NCI-H1092 treated with DMSO at 0.1 percent for 48 hours (cell line): ENCODE results near the gene LDB1.

Source experiments
- DNase-seq: peaks from one replicate; lab custom pipeline; 2025; lab: John Stamatoyannopoulos, UW

Gene LDB1, protein sequence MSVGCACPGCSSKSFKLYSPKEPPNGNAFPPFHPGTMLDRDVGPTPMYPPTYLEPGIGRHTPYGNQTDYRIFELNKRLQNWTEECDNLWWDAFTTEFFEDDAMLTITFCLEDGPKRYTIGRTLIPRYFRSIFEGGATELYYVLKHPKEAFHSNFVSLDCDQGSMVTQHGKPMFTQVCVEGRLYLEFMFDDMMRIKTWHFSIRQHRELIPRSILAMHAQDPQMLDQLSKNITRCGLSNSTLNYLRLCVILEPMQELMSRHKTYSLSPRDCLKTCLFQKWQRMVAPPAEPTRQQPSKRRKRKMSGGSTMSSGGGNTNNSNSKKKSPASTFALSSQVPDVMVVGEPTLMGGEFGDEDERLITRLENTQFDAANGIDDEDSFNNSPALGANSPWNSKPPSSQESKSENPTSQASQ

DNA sequence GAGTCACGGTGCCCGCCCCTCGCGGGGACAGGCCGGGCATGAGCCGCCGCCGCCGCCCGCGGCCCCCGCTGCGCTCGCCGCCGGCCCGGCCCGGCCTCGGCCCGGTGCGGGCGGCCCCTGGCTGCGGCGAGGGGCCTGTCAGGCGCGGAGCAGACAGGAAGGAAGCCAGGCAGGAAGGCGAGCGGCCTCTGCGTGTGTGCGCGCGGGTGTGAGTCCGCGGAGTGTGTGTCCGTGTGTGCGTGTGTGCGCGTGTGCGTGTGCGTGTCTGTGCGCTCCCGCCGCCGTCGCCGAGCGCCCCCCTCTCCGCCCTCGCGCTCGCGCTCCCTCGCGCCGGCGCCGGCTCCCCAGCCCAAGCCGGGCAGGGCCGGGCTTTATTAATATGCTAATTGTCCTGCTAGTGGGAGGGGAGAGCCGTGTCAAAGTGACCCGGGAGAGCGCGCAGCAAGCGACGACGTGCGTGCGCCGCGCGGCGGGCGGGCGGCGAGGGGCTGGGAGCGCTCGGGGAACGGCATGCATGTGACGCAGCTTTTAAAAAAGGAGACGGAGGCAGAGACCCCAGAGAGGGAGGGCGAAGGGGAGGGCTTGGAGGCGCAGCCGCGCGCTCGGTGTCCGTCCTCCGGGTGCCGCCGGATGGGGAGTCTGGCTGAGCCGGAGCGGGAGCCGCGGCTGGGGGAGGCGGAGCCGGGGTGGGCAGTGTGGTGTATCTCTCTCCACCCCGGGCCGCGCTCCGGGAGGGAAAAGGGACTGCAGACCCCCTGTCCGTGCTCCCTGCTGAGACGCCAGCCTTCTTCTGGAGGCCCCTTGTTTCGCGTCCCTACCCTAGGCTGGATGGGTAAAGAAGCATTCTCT, at the start of gene LDB1:
Gene LDB1 (minus strand): TSS at position 227 of the 849 bp plus-strand sequence. CDS start 258 bp downstream, outside the sequence.
- DNase-seq: peak; percentile 82

DNA sequence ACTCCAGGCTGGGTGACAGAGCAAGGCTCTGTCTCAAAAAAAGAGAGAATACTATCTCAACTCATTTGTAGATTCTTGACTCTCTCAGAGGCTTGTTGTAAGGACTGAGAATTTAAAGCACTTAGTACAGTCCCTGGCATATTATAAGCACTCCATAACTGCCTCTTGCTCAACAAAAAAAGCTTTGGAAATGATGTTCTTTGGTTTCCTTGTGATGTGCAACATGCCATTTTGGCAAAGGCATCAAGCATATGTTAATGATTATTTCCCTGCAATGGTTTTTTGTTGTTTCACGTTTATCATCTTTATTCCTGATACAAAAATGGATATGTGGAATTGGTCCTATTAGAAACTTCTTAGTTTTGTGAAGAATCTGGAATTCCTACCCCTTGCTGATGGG, 47.7 kb upstream of the LDB1 start:
- DNase-seq: no peak

DNA sequence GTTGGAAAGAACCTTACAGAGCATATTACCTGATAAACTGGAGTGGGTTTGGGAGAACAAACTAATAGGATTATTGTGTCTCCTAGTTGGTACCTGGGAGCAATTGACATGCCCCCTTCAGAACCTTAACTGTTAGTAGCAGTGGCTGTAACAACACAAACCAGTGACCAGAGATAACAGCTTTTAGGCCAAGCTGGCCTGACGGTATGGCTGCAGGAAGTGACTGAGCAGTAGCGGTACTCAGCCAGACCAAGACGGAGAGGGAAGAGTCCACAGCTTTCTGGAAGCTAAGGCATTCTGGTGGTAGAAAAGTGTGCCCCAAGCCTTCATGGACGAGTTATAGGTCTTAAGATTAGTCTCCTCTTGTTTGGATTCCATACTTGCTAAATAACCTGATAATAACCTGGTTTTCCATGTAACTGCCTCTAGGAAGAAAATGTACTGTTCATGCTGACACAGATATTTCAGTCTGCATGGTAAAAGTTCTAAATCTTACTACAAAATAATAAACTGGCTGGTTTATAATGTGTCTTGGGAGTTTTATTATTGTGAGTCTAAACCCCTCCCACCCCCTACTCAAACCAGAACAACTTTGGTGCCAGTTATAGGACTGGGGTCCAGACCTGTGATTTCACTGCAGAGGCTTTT, 43.3 kb upstream of the LDB1 start:
- no peak for DNase-seq

DNA sequence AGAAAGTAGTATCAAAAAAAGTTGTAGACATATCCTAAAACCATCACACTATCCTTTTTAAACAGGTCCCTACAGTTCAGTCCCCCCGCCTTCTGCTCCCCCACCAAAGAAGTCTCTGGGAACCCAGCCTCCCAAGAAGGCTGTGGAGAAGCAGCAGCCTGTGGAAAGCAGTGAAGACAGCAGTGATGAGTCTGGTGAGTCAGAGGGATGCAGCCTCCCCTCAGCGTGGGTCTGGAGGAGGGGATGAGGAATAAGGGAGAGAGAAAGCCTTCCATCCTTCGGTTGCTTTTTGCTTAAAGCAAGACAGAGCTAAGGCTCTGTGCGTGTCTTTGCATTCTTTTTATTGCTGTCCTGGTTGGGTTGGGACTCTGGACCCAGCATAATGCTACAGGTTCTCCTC, 39.7 kb upstream of the LDB1 start:
- DNase-seq: no peak

DNA sequence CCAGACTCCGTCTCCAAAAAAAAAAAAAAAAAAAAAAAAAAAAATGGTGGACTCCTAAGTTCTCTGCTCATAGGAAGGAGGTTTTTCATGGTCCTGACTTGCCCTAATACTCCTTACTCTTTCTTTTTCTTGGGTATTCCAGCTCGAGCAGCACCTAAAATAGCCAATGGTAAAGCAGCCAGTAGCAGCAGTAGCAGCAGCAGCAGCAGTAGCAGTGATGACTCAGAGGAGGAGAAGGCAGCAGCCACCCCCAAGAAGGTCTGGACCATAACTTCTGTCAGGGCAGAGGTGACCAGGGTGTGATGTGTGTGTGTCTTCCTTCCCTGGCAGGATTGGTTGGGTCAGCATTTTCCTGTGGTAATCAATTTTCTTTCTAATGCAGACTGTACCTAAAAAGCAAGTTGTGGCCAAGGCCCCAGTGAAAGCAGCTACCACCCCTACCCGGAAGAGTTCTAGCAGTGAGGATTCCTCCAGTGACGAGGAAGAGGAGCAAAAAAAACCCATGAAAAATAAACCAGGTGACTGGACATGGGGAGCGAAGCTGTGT, 39.0 kb upstream of the LDB1 start:
- no peak for DNase-seq

DNA sequence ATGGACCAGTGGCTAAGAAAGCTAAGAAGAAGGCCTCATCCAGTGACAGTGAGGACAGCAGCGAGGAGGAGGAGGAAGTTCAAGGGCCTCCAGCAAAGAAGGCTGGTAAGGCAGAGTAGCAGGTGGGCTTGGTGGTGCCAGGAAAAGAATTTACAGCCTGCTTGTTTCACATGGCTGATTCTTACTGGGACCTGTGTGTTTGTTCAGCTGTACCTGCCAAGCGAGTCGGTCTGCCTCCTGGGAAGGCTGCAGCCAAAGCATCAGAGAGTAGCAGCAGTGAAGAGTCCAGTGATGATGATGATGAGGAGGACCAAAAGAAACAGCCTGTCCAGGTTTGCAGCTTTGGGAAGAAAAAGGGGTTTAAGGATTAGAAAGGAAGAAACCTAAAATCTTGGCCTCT, 37.1 kb upstream of the LDB1 start:
- peak; percentile 68 for DNase-seq

DNA sequence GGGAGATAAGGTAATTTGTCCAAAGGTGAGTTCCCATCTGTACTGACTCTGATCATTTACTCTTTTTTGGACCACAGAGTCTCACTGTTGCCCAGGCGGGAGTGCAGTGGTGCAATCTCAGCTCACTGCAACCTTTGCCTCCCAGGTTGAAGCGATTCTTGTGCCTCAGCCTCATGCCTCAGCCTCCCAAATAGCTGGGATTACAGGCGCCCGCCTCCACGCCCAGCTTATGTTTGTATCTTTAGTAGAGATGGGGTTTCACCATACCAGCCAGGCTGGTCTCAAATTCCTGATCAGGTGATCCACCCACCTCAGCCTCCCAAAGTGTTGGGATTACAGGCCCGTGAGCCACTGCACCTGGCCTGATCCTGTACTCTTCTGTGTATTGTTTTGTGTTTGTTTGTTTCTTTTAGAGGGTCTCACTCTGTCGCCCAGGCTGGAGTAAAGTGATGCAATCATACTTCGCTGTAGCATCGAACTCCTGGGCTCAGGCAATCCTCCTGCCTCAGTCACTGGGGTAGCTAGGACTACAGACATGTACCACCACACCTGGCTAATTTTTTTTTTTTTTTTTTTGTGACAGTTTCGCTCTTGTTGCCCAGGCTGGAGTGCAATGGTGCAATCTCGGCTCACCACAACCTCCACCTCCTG, 34.4 kb upstream of the LDB1 start:
- no peak for DNase-seq

DNA sequence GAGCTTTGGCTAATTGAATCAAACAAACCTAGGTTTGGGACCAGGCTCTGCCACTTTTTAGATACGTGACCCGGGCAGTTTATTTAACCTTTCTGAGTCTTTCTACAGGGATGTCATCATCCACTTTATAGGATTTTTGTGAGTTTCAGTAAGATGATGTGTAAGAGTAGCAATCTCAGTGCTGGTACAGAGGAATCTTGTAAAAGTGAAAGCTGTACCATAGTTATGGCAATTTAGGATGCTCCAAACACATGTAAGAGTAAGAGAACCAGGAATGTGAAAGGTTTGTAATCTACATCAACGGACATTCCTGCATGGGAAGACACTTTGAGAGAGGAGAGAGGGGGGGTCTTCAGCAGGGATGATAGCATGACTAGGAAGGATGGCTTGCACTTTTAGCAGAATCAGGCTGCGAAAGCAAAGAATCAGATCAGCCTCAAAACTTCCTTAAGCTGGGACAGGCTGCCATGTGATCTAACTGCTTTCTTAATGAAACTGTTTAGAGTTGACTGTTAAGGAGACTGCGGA, 33.0 kb upstream of the LDB1 start:
- DNase-seq: no peak

DNA sequence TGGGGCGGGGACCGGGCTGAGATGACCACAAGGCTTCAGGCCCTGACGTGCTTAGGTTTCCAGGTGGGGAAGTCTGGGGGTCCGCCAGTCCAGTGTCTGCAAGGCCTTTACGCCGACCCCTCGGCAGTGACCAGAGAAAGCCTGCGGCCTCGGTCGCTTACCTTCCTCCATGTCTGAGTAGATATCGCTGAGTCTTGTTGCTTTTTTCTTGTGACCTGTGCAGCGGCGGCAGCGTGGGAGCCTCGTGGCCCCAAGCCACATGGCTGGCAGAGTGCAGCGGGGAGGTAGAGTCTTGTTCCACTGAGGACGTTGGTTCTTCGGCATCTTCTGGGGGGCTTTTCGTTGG, 32.4 kb upstream of the LDB1 start:
- DNase-seq: no peak

DNA sequence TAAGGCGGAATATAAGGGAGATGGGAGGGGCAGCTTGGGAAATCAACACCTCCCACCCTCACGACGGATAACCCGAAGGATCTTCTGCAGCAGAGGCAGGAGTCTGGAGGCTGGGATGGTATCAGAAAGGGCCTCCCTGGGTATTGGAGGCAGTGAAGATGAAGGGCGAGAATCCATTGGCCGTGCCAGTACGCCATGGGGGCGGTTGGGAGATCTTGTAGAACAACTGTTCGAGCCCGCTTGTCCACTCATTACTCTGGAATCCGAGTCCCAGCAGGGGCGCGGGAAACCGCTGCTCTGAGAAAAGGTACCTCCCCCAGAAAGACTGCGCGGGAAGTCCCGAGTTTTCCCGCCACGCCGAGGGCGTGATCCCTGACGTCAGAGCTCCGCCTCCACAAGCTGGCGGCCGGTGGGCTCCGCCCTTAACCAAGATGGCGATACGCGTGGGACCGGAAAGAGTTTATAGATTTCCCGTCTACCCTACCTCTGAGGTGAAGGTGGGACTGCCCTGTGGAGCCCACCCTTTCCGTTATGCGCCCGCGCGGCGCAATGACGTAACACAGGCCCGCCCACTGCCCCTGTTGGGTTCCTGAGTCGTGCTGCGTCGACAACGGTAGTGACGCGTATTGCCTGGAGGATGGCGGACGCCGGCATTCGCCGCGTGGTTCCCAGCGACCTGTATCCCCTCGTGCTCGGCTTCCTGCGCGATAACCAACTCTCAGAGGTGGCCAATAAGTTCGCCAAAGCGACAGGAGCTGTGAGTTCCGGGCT, 31.8 kb upstream of the LDB1 start, which contains the start of gene NOLC1:
Gene NOLC1 (plus strand): TSS at position 616 of the 771 bp plus-strand sequence. CDS start 22 bp downstream, at position 638.
- peak; percentile 96 for DNase-seq

DNA sequence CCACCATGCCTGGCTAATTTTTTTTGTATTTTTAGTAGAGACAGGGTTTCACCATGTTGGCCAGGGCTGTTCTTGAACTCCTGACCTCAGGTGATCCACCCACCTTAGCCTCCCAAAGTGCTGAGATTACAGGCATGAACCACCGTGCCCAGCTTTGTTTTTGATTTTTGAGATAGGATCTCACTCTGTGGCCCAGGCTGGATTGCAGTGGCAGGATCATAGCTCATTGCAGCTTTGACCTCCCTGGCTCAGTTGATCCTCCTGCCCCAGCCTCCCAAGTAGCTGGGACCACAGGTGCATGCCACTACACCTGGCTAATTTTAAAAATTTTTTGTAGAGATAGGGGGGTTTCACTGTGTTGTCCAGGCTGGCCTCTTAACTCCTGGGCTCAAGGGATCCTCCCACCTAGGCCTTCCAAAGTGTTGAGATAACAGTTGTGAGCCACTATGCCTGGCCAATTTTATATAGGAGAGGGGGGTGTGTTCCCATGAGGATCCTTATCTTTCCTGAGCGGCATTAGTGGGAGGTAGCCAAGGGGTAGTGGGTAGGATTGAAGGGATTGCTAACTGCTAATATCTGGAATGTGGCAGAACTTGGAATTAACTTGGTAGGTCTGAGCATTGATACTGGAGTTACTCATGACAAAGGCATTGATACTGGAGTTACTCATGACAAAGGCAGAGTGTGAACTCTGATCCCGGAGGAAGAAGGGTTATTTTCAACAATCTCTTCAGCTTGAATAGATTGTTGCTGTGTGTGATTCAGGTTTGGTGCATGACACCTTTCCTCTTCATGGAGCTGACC, 31.0 kb upstream of the LDB1 start:
- DNase-seq: no peak

DNA sequence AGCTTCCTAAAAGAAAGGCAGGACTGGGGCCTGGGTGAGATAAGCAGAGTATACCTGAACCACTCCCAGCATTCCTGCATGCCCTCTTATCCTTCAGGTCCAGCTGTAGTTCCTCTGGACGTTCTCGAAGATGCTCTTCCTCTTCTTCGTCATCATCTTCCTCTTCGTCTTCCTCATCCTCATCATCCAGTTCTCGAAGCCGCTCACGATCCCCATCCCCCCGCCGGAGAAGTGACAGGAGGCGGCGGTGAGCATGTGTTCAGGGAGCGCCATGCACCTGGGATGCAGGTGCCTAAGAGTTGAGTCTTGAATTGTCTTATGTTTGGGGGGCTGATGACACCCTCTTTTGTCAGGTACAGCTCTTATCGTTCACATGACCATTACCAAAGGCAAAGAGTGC, 28.1 kb upstream of the LDB1 start:
- DNase-seq: no peak

DNA sequence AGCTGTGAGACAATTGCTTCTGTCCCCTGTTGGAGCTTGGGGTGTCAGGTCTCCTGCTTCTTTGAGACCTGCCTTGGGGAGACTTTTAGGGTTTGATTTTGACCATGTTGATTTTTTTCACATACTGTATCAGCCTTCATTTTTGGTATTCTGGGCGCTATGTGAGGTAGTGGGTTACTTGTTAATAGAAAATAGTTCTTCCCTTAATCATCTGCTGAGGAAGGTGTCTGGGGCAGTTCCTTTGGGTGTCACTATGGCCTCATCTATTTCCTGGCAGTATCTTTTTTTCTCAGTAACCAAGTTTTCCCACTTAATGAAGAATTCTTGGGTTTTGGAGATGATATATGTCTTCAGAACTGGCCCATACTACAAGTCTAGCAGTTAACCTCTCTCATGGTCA, 27.4 kb upstream of the LDB1 start:
- no peak for DNase-seq

DNA sequence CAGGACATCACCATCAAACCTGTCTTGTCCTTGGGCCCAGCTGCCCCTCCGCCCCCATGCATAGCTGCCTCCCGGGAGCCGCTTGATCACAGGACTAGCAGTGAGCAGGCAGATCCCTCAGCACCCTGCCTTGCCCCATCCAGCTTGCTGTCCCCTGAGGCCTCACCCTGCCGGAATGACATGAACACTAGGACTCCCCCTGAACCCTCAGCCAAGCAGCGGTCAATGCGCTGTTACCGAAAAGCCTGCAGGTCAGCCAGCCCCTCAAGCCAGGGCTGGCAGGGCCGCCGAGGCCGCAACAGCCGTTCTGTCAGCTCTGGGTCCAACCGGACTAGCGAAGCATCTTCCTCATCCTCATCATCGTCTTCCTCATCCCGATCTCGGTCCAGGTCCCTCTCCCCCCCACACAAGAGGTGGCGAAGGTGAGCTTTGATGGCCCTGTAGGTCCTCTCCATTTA, 26.8 kb upstream of the LDB1 start:
- no peak for DNase-seq

DNA sequence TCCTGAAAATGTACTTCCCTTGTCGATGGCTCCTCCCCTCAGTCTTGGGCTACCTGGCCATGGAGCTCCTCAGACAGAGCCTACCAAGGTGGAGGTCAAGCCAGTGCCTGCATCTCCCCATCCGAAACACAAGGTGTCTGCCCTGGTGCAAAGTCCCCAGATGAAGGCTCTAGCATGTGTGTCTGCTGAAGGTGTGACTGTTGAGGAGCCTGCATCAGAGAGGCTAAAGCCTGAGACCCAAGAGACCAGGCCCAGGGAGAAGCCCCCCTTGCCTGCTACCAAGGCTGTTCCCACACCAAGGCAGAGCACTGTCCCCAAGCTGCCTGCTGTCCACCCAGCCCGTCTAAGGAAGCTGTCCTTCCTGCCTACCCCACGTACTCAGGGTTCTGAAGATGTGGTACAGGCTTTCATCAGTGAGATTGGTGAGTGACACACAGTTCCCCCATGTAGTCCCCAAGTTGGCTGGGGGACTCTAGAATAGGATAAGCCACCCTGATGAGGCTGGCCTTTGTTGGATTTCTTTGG, 21.5 kb upstream of the LDB1 start:
- DNase-seq: no peak

DNA sequence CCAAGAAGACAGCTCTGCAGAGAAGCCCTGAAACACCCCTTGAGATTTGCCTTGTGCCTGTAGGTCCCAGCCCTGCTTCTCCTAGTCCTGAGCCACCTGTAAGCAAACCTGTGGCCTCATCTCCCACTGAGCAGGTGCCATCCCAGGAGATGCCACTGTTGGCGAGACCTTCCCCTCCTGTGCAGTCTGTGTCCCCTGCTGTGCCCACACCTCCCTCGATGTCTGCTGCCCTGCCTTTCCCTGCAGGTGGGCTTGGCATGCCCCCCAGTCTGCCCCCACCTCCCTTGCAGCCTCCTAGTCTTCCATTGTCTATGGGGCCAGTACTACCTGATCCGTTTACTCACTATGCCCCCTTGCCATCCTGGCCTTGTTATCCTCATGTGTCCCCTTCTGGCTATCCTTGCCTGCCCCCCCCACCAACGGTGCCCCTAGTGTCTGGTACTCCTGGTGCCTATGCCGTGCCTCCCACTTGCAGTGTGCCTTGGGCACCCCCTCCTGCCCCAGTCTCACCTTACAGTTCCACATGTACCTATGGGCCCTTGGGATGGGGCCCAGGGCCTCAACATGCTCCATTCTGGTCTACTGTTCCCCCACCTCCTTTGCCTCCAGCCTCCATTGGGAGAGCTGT, 20.9 kb upstream of the LDB1 start:
- no peak for DNase-seq

DNA sequence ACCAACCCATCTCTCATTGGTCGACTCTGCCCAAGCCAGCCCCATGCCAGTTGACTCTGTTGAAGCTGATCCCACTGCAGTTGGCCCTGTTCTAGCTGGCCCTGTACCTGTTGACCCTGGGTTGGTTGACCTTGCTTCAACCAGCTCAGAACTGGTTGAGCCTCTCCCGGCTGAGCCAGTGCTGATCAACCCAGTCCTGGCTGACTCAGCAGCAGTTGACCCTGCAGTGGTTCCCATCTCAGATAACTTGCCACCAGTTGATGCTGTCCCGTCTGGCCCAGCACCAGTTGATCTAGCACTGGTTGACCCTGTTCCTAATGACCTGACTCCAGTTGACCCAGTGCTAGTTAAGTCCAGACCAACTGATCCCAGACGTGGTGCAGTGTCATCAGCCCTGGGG, 20.1 kb upstream of the LDB1 start:
- DNase-seq: no peak

DNA sequence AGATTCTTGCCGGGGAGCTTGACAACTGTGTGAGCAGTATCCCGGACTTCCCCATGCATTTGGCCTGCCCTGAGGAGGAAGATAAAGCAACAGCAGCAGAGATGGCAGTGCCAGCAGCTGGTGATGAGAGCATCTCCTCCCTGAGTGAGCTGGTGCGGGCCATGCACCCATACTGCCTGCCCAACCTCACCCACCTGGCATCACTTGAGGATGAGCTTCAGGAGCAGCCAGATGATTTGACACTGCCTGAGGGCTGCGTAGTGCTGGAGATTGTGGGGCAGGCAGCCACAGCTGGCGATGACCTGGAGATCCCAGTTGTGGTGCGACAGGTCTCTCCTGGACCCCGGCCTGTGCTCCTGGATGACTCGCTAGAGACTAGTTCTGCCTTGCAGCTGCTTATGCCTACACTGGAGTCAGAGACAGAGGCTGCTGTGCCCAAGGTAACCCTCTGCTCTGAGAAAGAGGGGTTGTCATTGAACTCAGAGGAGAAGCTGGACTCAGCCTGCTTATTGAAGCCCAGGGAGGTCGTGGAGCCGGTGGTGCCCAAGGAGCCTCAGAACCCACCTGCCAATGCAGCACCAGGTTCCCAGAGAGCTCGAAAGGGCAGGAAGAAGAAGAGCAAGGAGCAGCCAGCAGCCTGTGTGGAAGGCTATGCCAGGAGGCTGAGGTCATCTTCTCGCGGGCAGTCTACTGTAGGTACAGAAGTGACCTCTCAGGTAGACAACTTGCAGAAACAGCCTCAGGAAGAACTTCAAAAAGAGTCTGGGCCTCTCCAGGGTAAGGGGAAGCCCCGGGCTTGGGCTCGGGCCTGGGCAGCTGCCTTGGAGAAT, 19.3 kb upstream of the LDB1 start:
- no peak for DNase-seq
